ENCODE results near the gene PDCD4. TPM values are rescaled to one million over a fixed set of nuclear protein-coding genes. Genes with fewer than 3 reads are reported as not detected.

PDCD4 gene
- total and polyA plus RNA-seq, 9 of the 15 experiments (the other 6 are each of a cell fraction or from before 2014, with no cell fraction given) = 12.9 to 44.1 (median 33.7) TPM

GRCh38 chr10:110852947-110853346 is 18.8 kb upstream of the PDCD4 start:
- Histone ChIP-seq H4K20me1 (replicated peaks; ENCODE audit: control insufficient read depth, insufficient read depth, low read length) (no peaks in the 10 kb centered on the region), H3K4me2 (ENCODE audit: insufficient read depth, low read length) (no peak overlapping the region), H3K36me3 (ENCODE audit: control insufficient read depth, insufficient read depth, low read length) (no peaks in the 10 kb centered on the region), H3K27me3 (ENCODE audit: control insufficient read depth in 2 of 2, insufficient read depth in 2 of 2, low read length in 2 of 2) (no peaks in the 10 kb centered on the region), H2AFZ (ENCODE audit: low read depth, low read length) (peak overlapping the region; percentile 20; the same call in 1 of the 2 replicates), H3K27ac (ENCODE audit: extremely low read depth, low read depth, low read length) (no peak overlapping the region), H3K79me2 (ENCODE audit: control insufficient read depth, insufficient read depth, low read length) (no peaks in the 10 kb centered on the region), H3K4me3 (no peak overlapping the region), H3K9ac (ENCODE audit: insufficient read depth in 1 of 2, low read depth in 2 of 2, low read length in 2 of 2) (no peak overlapping the region), H3K9me3 (replicated peaks; ENCODE audit: control insufficient read depth, insufficient read depth, low read depth, low read length) (peaks cover 4% of the 10 kb centered on the region; the same call in 1 of the 2 replicates), H3K4me1 (replicated peaks in 1 of 2; ENCODE audit: control insufficient read depth in 2 of 2, insufficient read depth in 2 of 2, low read length in 2 of 2) (peaks cover 6 to 13% of the 10 kb centered on the region in 2 experiments; a peak in 4 of 5 replicates), H3K9me1 (ENCODE audit: control insufficient read depth, insufficient read depth, low read length) (no peaks in the 10 kb centered on the region)
- 23% methylated on average over 4 of the region's 4 CpGs for WGBS (ENCODE audit: insufficient coverage, low coverage, missing lambda C conversion rate)
- intact Hi-C loops (cut with micrococcal nuclease) (no loop called here), in situ Hi-C loops (cut with MboI) (no loop called here)
- TF ChIP-seq ELK3 (CRISPR knock-in tag; IDR thresholded peaks at IDR 0.05) = no peak
- no peak for TF ChIP-seq ZC3H4 (CRISPR knock-in tag; IDR thresholded peaks at IDR 0.05; ENCODE audit: borderline replicate concordance)
- TF ChIP-seq ZNF3 (CRISPR knock-in tag; IDR thresholded peaks at IDR 0.05) = no peak
- FAIRE-seq = no peak
- CTCF ChIA-PET (ENCODE audit: low intra/inter-chr PET ratio) = no interaction called here
- no peak for ATAC-seq
- BruUV-seq (replicated peaks) = no TSS peak
- DNase-seq (ENCODE audit: extremely low read depth in 1 of 4, low spot score in 3 of 4) = no peak
- POLR2A ChIA-PET = interaction anchor here (0.6 to 1.1 kb wide), 2 partner anchors 10 to 19 kb away, joined by 3 to 4 read pairs; partner anchors contain the start of gene PDCD4

- peaks cover 4% of the 10 kb centered on the region; the same call in 1 of the 2 replicates for H3K9me3 ChIP-seq (replicated peaks; ENCODE audit: control insufficient read depth, insufficient read depth, low read depth, low read length)
- no peak overlapping the region for H3K4me2 ChIP-seq (ENCODE audit: insufficient read depth, low read length)
- H2AFZ ChIP-seq (ENCODE audit: low read depth, low read length) = no peak overlapping the region
- H3K9me1 ChIP-seq (ENCODE audit: control insufficient read depth, insufficient read depth, low read length) = no peaks in the 10 kb centered on the region
- intact Hi-C loops (cut with micrococcal nuclease) (no loop called here), in situ Hi-C loops (cut with MboI) (no loop called here)
- CTCF ChIA-PET (ENCODE audit: low intra/inter-chr PET ratio) = no interaction called here
- ATAC-seq (no peak), FAIRE-seq (no peak), DNase-seq (ENCODE audit: extremely low read depth in 1 of 4, low spot score in 3 of 4) (no peak)
- H3K9ac ChIP-seq (ENCODE audit: insufficient read depth in 1 of 2, low read depth in 2 of 2, low read length in 2 of 2) = no peak overlapping the region
- no peaks in the 10 kb centered on the region for H3K27me3 ChIP-seq (ENCODE audit: control insufficient read depth in 2 of 2, insufficient read depth in 2 of 2, low read length in 2 of 2)
- no peaks in the 10 kb centered on the region for H3K36me3 ChIP-seq (ENCODE audit: control insufficient read depth, insufficient read depth, low read length)
- no peak overlapping the region for H3K4me3 ChIP-seq
- H3K4me1 ChIP-seq (replicated peaks in 1 of 2; ENCODE audit: control insufficient read depth in 2 of 2, insufficient read depth in 2 of 2, low read length in 2 of 2) = peaks cover 9 to 23% of the 10 kb centered on the region in 2 experiments; a peak in 4 of 5 replicates
- no TSS peak for BruUV-seq (replicated peaks)
- H4K20me1 ChIP-seq (replicated peaks; ENCODE audit: control insufficient read depth, insufficient read depth, low read length) = no peaks in the 10 kb centered on the region
- no peak overlapping the region for H3K27ac ChIP-seq (ENCODE audit: extremely low read depth, low read depth, low read length)
- H3K79me2 ChIP-seq (ENCODE audit: control insufficient read depth, insufficient read depth, low read length) = no peaks in the 10 kb centered on the region
- POLR2A ChIA-PET = no interaction called here
- no peak for TF ChIP-seq HMGN3 (IDR thresholded peaks at IDR 0.05; ENCODE audit: borderline replicate concordance, extremely low read depth, insufficient read length, low read depth, low read length)
- TF ChIP-seq HMG20B (CRISPR knock-in tag; IDR thresholded peaks at IDR 0.05) = no peak
- no peak for TF ChIP-seq ETV1 (tag; conservative IDR thresholded peaks at IDR 0.05; ENCODE audit: low read depth)
- TF ChIP-seq ZKSCAN1 (IDR thresholded peaks at IDR 0.05; ENCODE audit: low read depth, low read length) = no peak
- TF ChIP-seq TEAD2 (tag; IDR thresholded peaks at IDR 0.05) = no peak
- TF ChIP-seq MTF1 (CRISPR knock-in tag; IDR thresholded peaks at IDR 0.05; ENCODE audit: borderline replicate concordance) = no peak
- TF ChIP-seq L3MBTL2 (IDR thresholded peaks at IDR 0.05) = no peak
- TF ChIP-seq ASH1L (IDR thresholded peaks at IDR 0.05; ENCODE audit: borderline replicate concordance, low read depth, partially characterized antibody) = no peak
- no peak for TF ChIP-seq ATF2 (CRISPR knock-in tag; IDR thresholded peaks at IDR 0.05)
- TF ChIP-seq ZBED1 (IDR thresholded peaks at IDR 0.05) = no peak
Observed at GRCh38 chr10:110853921-110854605, 17.7 kb upstream of the PDCD4 start.
